Tibial nerve (tissue), 3 donors: ENCODE data around the gene ABCA7.

ENCODE experiments used
- CTCF ChIP-seq, 5 experiments: fragments of 200-600 bp in 3 of 5; fragments of 450-650 bp in 2 of 5; sonication (generic) in 3 of 5; IDR thresholded peaks; one replicate each; pipeline ENCODE4 v1.5.1; 2016 to 2019; ENCODE audit warnings: antibody characterized with exemption in 5 of 5, mild to moderate bottlenecking in 3 of 5, moderate library complexity in 2 of 5
- POLR2A ChIP-seq, 2 donors: fragments of 450-650 bp; IDR thresholded peaks; one replicate each; pipeline ENCODE4 v1.6.1; 2017; ENCODE audit warnings: antibody characterized with exemption in 2 of 2, mild to moderate bottlenecking in 2 of 2, moderate library complexity in 2 of 2

- no peak for TF ChIP-seq POLR2A (IDR thresholded peaks at IDR 0.05)
- TF ChIP-seq CTCF (IDR thresholded peaks at IDR 0.05), result no peak
Measured at GRCh38 chr19:1015061-1015781, 24.7 kb upstream of the ABCA7 start.
